ENCODE results near the gene MEX3D.

The MEX3D gene

GRCh38 chr19:1567116-1567847 lies 843 bp downstream of the MEX3D start:
- Histone ChIP-seq H3K27ac (peak overlapping the region; percentile 99), H3K9me3 (ENCODE audit: severe bottlenecking) (peaks cover 8% of the 10 kb centered on the region), H3K4me3 (ENCODE audit: low read depth, low read length) (peak overlapping the region; percentile 82), H3K27me3 (ENCODE audit: insufficient read depth, low read depth, severe bottlenecking) (no peaks in the 10 kb centered on the region), H3K36me3 (peaks cover 44% of the 10 kb centered on the region)
- no peak for TF ChIP-seq CTCF (IDR thresholded peaks at IDR 0.05; ENCODE audit: low read depth, low read length)
- no peak for DNase-seq

- Histone ChIP-seq H3K27me3 (ENCODE audit: insufficient read depth, low read depth, severe bottlenecking) (no peaks in the 10 kb centered on the region), H3K9me3 (ENCODE audit: severe bottlenecking) (peaks cover 8% of the 10 kb centered on the region), H3K4me3 (ENCODE audit: low read depth, low read length) (peak overlapping the region; percentile 82), H3K36me3 (peaks cover 50% of the 10 kb centered on the region), H3K27ac (peak overlapping the region; percentile 99)
- peak; percentile 89 for DNase-seq
- TF ChIP-seq CTCF (IDR thresholded peaks at IDR 0.05; ENCODE audit: low read depth, low read length) = no peak
Measured at GRCh38 chr19:1566392-1567115, 1.6 kb downstream of the MEX3D start.

GRCh38 chr19:1563251-1563650 lies 4.9 kb downstream of the MEX3D start:
- Histone ChIP-seq H3K27me3 (ENCODE audit: insufficient read depth, low read depth, severe bottlenecking) (no peaks in the 10 kb centered on the region), H3K4me3 (ENCODE audit: low read depth, low read length) (no peak overlapping the region), H3K9me3 (ENCODE audit: severe bottlenecking) (no peaks in the 10 kb centered on the region), H3K36me3 (peaks cover 76% of the 10 kb centered on the region), H3K27ac (no peak overlapping the region)
- TF ChIP-seq CTCF (IDR thresholded peaks at IDR 0.05; ENCODE audit: low read depth, low read length) = no peak
- no peak for DNase-seq

GRCh38 chr19:1561236-1561842 lies 6.8 kb downstream of the MEX3D start:
- Histone ChIP-seq H3K4me3 (ENCODE audit: low read depth, low read length) (no peak overlapping the region), H3K27me3 (ENCODE audit: insufficient read depth, low read depth, severe bottlenecking) (no peaks in the 10 kb centered on the region), H3K9me3 (ENCODE audit: severe bottlenecking) (no peaks in the 10 kb centered on the region), H3K27ac (no peak overlapping the region), H3K36me3 (peaks cover 82% of the 10 kb centered on the region)
- no peak for TF ChIP-seq CTCF (IDR thresholded peaks at IDR 0.05; ENCODE audit: low read depth, low read length)
- DNase-seq = no peak

GRCh38 chr19:1560286-1560882 lies 7.7 kb downstream of the MEX3D start:
- H3K36me3 ChIP-seq = peaks cover 76% of the 10 kb centered on the region
- no peak for TF ChIP-seq CTCF (IDR thresholded peaks at IDR 0.05; ENCODE audit: low read depth, low read length)
- H3K4me3 ChIP-seq (ENCODE audit: low read depth, low read length) = no peak overlapping the region
- DNase-seq = no peak
- no peaks in the 10 kb centered on the region for H3K27me3 ChIP-seq (ENCODE audit: insufficient read depth, low read depth, severe bottlenecking)
- no peak overlapping the region for H3K27ac ChIP-seq
- H3K9me3 ChIP-seq (ENCODE audit: severe bottlenecking) = no peaks in the 10 kb centered on the region
